ENCODE data around the gene ATP2C2. TPM values are rescaled to one million over a fixed set of nuclear protein-coding genes. Genes with fewer than 3 reads are reported as not detected.

Gene ATP2C2
- total RNA-seq, 1 experiment from 2014 or later: not detected

- no peak for DNase-seq (ENCODE audit: extremely low read depth, low read depth)
Observed at GRCh38 chr16:84505249-84506187, 137.2 kb downstream of the ATP2C2 start.

- DNase-seq (ENCODE audit: extremely low read depth, low read depth): no peak
Observed at GRCh38 chr16:84507011-84507982, 139.0 kb downstream of the ATP2C2 start.

GRCh38 chr16:84508502-84508901 is 140.2 kb downstream of the ATP2C2 start:
- DNase-seq (ENCODE audit: extremely low read depth, low read depth): no peak

GRCh38 chr16:84509032-84509950 is 141.0 kb downstream of the ATP2C2 start:
- DNase-seq (ENCODE audit: extremely low read depth, low read depth): no peak

- peak; percentile 46 for DNase-seq (ENCODE audit: extremely low read depth, low read depth)
Observed at GRCh38 chr16:84511180-84511800, 143.0 kb downstream of the ATP2C2 start.

GRCh38 chr16:84511831-84512230 is 143.5 kb downstream of the ATP2C2 start:
- DNase-seq (ENCODE audit: extremely low read depth, low read depth): no peak

GRCh38 chr16:84513123-84513522 is 144.8 kb downstream of the ATP2C2 start:
- DNase-seq (ENCODE audit: extremely low read depth, low read depth): no peak

GRCh38 chr16:84513666-84514065 is 145.3 kb downstream of the ATP2C2 start:
- DNase-seq (ENCODE audit: extremely low read depth, low read depth): no peak

Other genes starting within 250 kb of the ATP2C2 start
- gene HSDL1, start 223.4 kb upstream of the ATP2C2 start, total RNA-seq (2014; rRNA removed; shearing (Covaris generic)): 16.9 and 20.2 TPM in 2 replicates
- not detected in 2 replicates for gene DNAAF1, start 223.2 kb upstream of the ATP2C2 start, total RNA-seq (2014; rRNA removed; shearing (Covaris generic))
- 10.4 and 15.5 TPM in 2 replicates for gene TAF1C, start 181.5 kb upstream of the ATP2C2 start, total RNA-seq (2014; rRNA removed; shearing (Covaris generic))
- gene ADAD2, start 177.4 kb upstream of the ATP2C2 start, total RNA-seq (2014; rRNA removed; shearing (Covaris generic)): not detected in 2 replicates
- 0.02 TPM in 1 of 2 replicates, not detected in the other for gene KCNG4, start 128.5 kb upstream of the ATP2C2 start, total RNA-seq (2014; rRNA removed; shearing (Covaris generic))
- gene WFDC1, start 73.7 kb upstream of the ATP2C2 start, total RNA-seq (2014; rRNA removed; shearing (Covaris generic)): not detected in 2 replicates
- gene MEAK7, start 136.1 kb downstream of the ATP2C2 start, total RNA-seq (2014; rRNA removed; shearing (Covaris generic)): 9.5 and 10.0 TPM in 2 replicates
- gene COTL1, start 249.5 kb downstream of the ATP2C2 start, total RNA-seq (2014; rRNA removed; shearing (Covaris generic)): 34.6 and 46.3 TPM in 2 replicates

Measured in NCI-H460 (cell line).